Measurements from ENCODE around the gene ADAMTS17. TPM values are rescaled to one million over a fixed set of nuclear protein-coding genes. Genes with fewer than 3 reads are reported as not detected.

Gene ADAMTS17
- total RNA-seq, 1 donor from 2014 or later = 0.06 TPM

GRCh38 chr15:100200287-100200880, 141.4 kb downstream of the ADAMTS17 start:
- H3K4me3 ChIP-seq (ENCODE audit: low read depth, low read length) = no peak overlapping the region
- DNase-seq (ENCODE audit: low read depth) = no peak
- no peak for TF ChIP-seq CTCF (conservative IDR thresholded peaks at IDR 0.05; ENCODE audit: low read depth, low read length)

GRCh38 chr15:100199711-100200286, 142.0 kb downstream of the ADAMTS17 start:
- no peak for TF ChIP-seq CTCF (conservative IDR thresholded peaks at IDR 0.05; ENCODE audit: low read depth, low read length)
- DNase-seq (ENCODE audit: low read depth) = no peak
- no peak overlapping the region for H3K4me3 ChIP-seq (ENCODE audit: low read depth, low read length)

- TF ChIP-seq CTCF (conservative IDR thresholded peaks at IDR 0.05; ENCODE audit: low read depth, low read length) = no peak
- H3K4me3 ChIP-seq (ENCODE audit: low read depth, low read length) = no peak overlapping the region
- no peak for DNase-seq (ENCODE audit: low read depth)
Observed at GRCh38 chr15:100198442-100198841, 143.3 kb downstream of the ADAMTS17 start.

GRCh38 chr15:100196326-100197058, 145.3 kb downstream of the ADAMTS17 start:
- DNase-seq (ENCODE audit: low read depth) = no peak
- no peak overlapping the region for H3K4me3 ChIP-seq (ENCODE audit: low read depth, low read length)
- TF ChIP-seq CTCF (conservative IDR thresholded peaks at IDR 0.05; ENCODE audit: low read depth, low read length) = no peak

- TF ChIP-seq CTCF (conservative IDR thresholded peaks at IDR 0.05; ENCODE audit: low read depth, low read length) = no peak
- no peak for DNase-seq (ENCODE audit: low read depth)
Observed at GRCh38 chr15:100194996-100195395, 146.8 kb downstream of the ADAMTS17 start.

GRCh38 chr15:100193277-100193860, 148.4 kb downstream of the ADAMTS17 start:
- no peak overlapping the region for H3K4me3 ChIP-seq (ENCODE audit: low read depth, low read length)
- no peak for TF ChIP-seq CTCF (conservative IDR thresholded peaks at IDR 0.05; ENCODE audit: low read depth, low read length)
- DNase-seq (ENCODE audit: low read depth) = no peak

More at GRCh38 chr15:100194996-100195395, 146.8 kb downstream of the ADAMTS17 start:
- H3K4me3 ChIP-seq (ENCODE audit: low read depth, low read length) = no peak overlapping the region
